Measurements from ENCODE around the gene PURB.

The PURB gene

DNA sequence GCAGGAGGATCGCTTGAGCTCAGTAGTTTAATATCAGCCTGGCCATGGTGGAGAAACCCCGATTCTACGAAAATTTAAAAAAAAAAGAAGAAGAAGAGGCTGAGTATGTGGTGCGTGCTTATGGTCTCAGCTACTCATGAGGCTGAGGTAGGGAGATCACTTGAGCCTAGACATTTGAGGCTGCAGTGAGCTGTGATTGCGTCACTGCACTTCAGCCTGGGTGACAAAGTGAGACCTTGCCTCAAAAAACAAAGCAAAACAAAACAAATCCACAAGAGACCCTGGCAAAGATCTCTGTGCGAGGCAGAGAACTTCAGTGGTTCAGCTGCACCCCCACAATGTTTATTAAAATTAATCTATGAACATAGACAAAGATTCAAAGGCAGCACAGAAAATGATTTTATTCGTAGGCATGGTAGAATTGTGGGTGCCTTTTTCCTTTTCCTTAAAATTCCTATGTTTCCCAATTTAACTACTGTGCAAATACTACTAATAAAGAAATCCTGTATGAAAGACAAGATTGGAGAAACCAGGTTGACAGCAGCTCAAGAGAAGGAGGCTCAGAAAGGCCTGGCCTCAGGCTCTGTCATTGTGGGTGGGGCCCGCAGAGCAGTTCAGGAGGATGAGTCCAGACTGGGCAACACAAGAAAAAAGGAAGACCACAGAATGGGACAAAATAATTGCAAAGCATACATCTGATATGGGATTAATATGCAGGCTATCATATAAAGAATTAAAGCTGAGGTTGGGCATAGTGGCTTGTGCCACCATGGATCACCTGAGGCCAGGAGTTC lies 24.5 kb upstream of the PURB start:
- no peak overlapping the region for H3K4me3 ChIP-seq (ENCODE audit: low read length)
- no peak overlapping the region for H3K9ac ChIP-seq (ENCODE audit: low read length)
- no peaks in the 10 kb centered on the region for H3K4me1 ChIP-seq (ENCODE audit: control insufficient read depth, insufficient read depth, low read length)
- H3K27me3 ChIP-seq (ENCODE audit: control insufficient read depth, insufficient read depth, low read length), result no peaks in the 10 kb centered on the region
- no peaks in the 10 kb centered on the region for H3K36me3 ChIP-seq (ENCODE audit: control insufficient read depth, insufficient read depth, low read length)
- H3K27ac ChIP-seq (ENCODE audit: low read depth, low read length), result no peak overlapping the region

DNA sequence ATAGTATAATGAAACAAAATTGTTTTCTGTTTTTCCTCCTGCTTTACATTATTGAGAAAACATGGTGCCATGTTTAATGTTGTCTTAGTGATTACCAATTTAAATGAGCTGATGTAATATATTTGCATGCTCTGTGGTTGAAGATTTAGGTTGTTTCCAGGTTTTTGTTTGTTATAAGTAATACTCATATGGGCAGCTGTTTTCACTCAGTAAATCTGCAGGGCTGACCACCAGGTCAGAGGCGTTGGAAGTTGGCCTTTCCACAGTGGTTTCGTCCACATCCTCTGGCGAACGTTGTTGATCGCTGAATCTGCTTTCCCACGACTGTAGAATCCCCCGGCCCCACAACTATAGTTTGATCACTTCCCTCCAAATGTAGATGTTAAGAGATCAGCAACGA lies 21.6 kb upstream of the PURB start:
- Histone ChIP-seq H3K27me3 (ENCODE audit: control insufficient read depth, insufficient read depth, low read length) (no peaks in the 10 kb centered on the region), H3K36me3 (ENCODE audit: control insufficient read depth, insufficient read depth, low read length) (no peaks in the 10 kb centered on the region), H3K27ac (ENCODE audit: low read depth, low read length) (no peak overlapping the region), H3K9ac (ENCODE audit: low read length) (no peak overlapping the region), H3K4me1 (ENCODE audit: control insufficient read depth, insufficient read depth, low read length) (no peaks in the 10 kb centered on the region), H3K4me3 (ENCODE audit: low read length) (no peak overlapping the region)

DNA sequence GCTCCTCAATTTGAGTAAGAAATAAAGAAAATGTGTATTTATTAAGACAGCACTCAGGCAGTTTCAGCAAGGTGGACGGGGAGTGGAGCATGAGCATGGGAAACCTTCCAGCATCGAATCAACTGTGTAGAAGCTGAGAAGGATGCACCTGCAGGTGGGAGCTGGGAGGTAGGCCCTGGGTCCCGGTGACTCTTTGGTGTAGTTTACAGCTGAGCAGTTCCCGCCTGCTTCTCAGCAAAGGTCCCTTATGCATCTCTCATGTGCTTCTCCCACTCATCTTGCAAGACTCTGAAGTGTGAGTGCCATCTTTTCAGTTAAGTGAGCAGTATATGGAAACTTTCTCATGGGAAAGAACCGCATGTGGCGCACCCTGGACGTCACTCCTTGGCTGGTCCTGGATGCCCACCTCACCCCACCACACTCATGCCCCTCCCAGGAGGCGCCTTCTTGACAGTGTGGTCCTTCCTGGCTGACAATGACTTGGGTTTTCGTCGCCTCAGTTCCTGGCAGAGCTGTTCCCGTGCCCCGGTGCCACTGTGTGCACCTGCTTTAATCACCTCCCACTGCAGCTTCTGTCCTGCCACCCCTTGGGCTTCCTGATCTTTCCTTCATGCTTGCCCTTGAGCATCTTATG lies 19.8 kb upstream of the PURB start:
- no peaks in the 10 kb centered on the region for H3K36me3 ChIP-seq (ENCODE audit: control insufficient read depth, insufficient read depth, low read length)
- H3K4me1 ChIP-seq (ENCODE audit: control insufficient read depth, insufficient read depth, low read length), result no peaks in the 10 kb centered on the region
- no peaks in the 10 kb centered on the region for H3K27me3 ChIP-seq (ENCODE audit: control insufficient read depth, insufficient read depth, low read length)
- no peak overlapping the region for H3K27ac ChIP-seq (ENCODE audit: low read depth, low read length)
- H3K4me3 ChIP-seq (ENCODE audit: low read length), result no peak overlapping the region
- no peak overlapping the region for H3K9ac ChIP-seq (ENCODE audit: low read length)

GRCh38 chr7:44899443-44899842 lies 14.1 kb upstream of the PURB start:
- Histone ChIP-seq H3K36me3 (ENCODE audit: control insufficient read depth, insufficient read depth, low read length) (no peaks in the 10 kb centered on the region), H3K9ac (ENCODE audit: low read length) (no peak overlapping the region), H3K4me3 (ENCODE audit: low read length) (no peak overlapping the region), H3K4me1 (ENCODE audit: control insufficient read depth, insufficient read depth, low read length) (no peaks in the 10 kb centered on the region), H3K27ac (ENCODE audit: low read depth, low read length) (no peak overlapping the region), H3K27me3 (ENCODE audit: control insufficient read depth, insufficient read depth, low read length) (no peaks in the 10 kb centered on the region)

DNA sequence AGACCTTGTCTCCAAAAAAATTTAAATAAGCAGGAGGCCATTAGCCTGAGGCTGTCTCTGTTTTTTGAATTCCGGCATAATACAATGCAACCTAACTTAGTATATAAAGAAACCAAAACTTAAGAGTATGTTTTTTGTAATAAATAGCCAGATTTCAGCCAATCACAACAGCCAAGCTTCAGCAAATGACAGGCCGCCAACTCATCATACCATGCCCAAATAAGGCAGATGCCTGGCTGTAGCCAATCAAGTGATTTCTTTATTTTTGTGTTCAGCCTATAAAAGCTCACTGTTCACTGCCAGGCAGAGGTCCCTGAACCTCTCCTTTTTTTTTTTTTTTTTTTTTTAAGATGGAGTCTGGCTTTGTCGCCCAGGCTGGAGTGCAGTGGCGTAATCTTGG lies 12.7 kb upstream of the PURB start:
- no peaks in the 10 kb centered on the region for H3K36me3 ChIP-seq (ENCODE audit: control insufficient read depth, insufficient read depth, low read length)
- no peak overlapping the region for H3K4me3 ChIP-seq (ENCODE audit: low read length)
- no peak overlapping the region for H3K27ac ChIP-seq (ENCODE audit: low read depth, low read length)
- H3K9ac ChIP-seq (ENCODE audit: low read length), result no peak overlapping the region
- H3K4me1 ChIP-seq (ENCODE audit: control insufficient read depth, insufficient read depth, low read length), result no peaks in the 10 kb centered on the region
- no peaks in the 10 kb centered on the region for H3K27me3 ChIP-seq (ENCODE audit: control insufficient read depth, insufficient read depth, low read length)

DNA sequence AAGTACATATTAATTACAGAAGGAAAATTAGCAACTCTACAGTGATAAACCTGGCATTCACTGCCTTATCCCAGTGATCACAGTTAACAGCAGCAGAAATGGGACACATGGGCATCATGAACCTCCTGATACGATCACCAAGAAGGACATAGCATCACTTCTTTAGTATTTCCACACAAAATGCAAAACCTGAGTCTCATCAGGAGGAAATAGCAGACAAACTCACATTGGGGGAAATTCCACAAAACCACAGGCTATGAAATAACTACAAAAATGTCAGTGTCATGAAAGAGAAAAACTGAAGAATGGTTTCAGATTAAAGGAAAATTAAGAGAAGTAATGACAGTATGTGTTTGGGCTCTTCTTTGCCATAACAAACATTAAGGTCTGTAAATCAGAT lies 12.0 kb upstream of the PURB start:
- no peaks in the 10 kb centered on the region for H3K4me1 ChIP-seq (ENCODE audit: control insufficient read depth, insufficient read depth, low read length)
- H3K4me3 ChIP-seq (ENCODE audit: low read length), result no peak overlapping the region
- no peak overlapping the region for H3K27ac ChIP-seq (ENCODE audit: low read depth, low read length)
- no peak overlapping the region for H3K9ac ChIP-seq (ENCODE audit: low read length)
- H3K27me3 ChIP-seq (ENCODE audit: control insufficient read depth, insufficient read depth, low read length), result no peaks in the 10 kb centered on the region
- H3K36me3 ChIP-seq (ENCODE audit: control insufficient read depth, insufficient read depth, low read length), result no peaks in the 10 kb centered on the region

DNA sequence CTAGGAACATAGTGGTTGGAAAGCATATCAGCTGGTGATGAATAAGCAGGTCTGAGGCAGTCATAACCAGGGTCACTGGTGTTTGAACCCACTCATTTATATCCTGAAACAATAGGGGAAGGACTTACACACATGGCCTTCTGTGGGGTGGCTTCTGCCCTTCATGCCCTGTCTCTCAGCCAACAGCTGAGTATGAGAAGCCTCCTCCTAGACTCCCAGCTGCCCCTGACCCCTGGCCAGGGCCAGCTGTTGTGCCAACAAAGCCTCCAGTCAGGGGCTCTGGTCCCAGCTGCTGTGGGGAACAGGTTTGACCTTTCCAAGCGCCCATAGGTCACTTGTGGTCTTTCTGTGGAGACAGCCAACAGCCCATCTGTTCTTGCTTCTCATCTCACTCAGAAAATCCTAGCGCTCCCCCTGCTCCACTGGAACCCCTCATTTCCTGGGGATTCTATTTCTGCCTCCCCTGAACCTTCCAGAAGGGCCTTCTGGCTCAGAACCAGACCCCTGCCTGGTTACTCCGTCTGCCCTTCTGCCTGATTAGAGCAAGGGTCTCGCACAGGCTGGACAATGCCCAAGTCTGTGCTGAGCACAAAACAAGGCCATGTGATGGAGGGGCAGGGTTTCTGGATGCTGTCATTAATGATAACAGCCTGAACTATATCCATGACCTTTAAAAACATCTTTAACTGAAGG lies 9.7 kb upstream of the PURB start:
- Histone ChIP-seq H3K36me3 (ENCODE audit: control insufficient read depth, insufficient read depth, low read length) (no peaks in the 10 kb centered on the region), H3K27ac (ENCODE audit: low read depth, low read length) (no peak overlapping the region), H3K4me1 (ENCODE audit: control insufficient read depth, insufficient read depth, low read length) (no peaks in the 10 kb centered on the region), H3K27me3 (ENCODE audit: control insufficient read depth, insufficient read depth, low read length) (no peaks in the 10 kb centered on the region), H3K4me3 (ENCODE audit: low read length) (no peak overlapping the region), H3K9ac (ENCODE audit: low read length) (no peak overlapping the region)

DNA sequence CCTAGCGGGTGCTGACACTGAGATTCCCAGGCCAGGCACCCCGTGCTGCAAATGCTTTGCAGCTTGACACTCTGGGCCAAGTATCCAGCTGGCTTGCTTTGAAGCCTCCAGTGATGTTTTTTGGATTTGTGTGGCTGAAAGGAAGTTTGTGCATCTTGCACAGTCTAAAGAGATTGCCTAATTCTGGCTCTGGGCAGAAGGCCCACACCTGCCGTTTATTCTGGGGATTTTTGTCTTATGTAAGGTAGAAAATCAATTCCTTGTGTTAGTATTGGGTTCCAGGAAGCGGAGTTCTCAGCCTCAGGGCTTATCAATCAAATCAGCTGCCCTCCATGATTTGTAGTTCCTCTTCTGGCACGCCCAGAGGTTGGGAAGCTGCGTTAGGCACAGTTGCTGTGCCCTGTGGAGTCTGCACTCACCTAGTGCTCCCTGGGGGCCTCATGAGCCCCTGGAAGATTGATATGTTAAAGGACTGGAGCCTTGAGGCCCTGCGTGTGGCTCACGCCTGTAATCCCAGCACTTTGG lies 8.4 kb upstream of the PURB start:
- Histone ChIP-seq H3K27ac (ENCODE audit: low read depth, low read length) (no peak overlapping the region), H3K27me3 (ENCODE audit: control insufficient read depth, insufficient read depth, low read length) (no peaks in the 10 kb centered on the region), H3K36me3 (ENCODE audit: control insufficient read depth, insufficient read depth, low read length) (no peaks in the 10 kb centered on the region), H3K9ac (ENCODE audit: low read length) (no peak overlapping the region), H3K4me1 (ENCODE audit: control insufficient read depth, insufficient read depth, low read length) (no peaks in the 10 kb centered on the region), H3K4me3 (ENCODE audit: low read length) (no peak overlapping the region)

DNA sequence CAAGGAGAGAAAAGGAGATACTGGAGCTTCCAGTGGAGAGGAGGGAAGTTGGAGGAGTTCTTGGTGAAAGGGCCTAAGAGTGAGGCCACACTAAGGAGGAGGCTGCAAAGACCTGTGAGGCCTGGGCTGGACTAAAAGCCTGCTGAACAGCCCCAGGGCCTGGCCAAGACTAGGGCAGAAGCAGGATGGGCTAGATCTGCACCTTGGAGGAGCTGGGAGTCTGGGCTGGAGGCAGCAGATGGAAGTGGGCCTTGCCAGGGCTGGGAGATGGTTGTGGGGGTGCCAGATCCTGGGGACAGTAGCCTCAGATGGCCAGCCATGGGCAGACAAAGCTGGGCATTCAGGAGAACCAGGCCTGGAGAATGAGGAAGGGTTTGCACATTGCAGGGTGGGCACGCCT lies 6.5 kb upstream of the PURB start:
- no peak overlapping the region for H3K27ac ChIP-seq (ENCODE audit: low read depth, low read length)
- no peaks in the 10 kb centered on the region for H3K27me3 ChIP-seq (ENCODE audit: control insufficient read depth, insufficient read depth, low read length)
- no peak overlapping the region for H3K9ac ChIP-seq (ENCODE audit: low read length)

DNA sequence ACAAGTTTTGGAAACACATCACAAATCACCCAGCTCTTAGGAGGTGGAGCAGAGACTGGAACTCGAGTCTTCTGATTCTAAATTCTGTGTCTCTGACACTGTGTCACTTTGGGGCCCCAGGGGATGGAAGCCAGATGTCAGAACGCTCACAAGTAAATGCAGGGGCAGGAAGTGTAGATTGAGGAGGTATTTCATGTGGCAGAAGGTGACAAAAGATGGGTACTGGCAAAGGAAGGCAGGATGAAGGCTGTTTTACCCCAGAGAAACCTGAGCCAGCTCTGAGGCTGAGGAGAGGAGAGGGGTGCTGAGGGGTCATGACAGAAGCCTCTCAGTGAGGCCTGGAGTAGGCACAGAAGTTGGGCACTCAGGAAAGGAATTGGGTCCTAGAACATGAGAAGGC lies 6.0 kb upstream of the PURB start:
- Histone ChIP-seq H3K27ac (ENCODE audit: low read depth, low read length) (no peak overlapping the region), H3K9ac (ENCODE audit: low read length) (no peak overlapping the region)

More for the DNA sequence above, 6.5 kb upstream of the PURB start:
- Histone ChIP-seq H3K4me3 (ENCODE audit: low read length) (no peak overlapping the region), H3K4me1 (ENCODE audit: control insufficient read depth, insufficient read depth, low read length) (no peaks in the 10 kb centered on the region), H3K36me3 (ENCODE audit: control insufficient read depth, insufficient read depth, low read length) (no peaks in the 10 kb centered on the region)

DNA sequence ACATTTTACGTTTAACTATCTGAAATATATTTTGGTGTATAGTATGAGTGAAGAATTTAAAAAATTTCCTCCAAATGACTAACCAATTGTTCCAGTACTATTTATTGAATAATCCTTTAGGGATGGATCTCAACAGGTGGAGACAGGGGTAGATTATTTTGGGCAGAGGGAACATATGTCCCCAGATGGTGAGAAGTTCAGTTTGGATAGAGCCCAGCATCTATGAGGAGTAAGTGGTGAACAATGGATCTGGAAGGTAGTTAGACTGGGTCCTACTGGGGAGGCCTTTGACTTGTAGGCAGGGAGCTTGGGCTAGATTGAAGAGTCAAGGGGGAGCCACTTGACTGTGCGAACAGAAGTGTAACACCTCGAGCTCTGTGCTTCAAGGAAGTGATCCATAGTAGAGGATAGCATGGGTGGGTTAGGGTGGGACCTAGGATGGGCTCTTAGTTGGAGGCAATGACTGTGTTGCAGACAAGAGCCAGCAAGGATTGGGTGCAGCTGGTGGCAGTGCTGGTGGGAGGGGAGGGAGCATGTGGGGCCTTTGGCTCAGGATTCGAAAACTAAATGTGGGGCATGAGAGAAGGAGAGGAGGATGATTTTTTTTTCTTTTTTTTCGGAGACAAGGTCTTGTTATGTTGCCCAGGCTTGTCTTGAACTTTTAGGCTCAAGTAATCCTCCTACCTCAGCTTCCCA lies 3.9 kb upstream of the PURB start:
- Histone ChIP-seq H3K36me3 (ENCODE audit: control insufficient read depth, insufficient read depth, low read length) (no peaks in the 10 kb centered on the region), H3K9ac (ENCODE audit: low read length) (no peak overlapping the region), H3K27ac (ENCODE audit: low read depth, low read length) (no peak overlapping the region), H3K27me3 (ENCODE audit: control insufficient read depth, insufficient read depth, low read length) (no peaks in the 10 kb centered on the region), H3K4me1 (ENCODE audit: control insufficient read depth, insufficient read depth, low read length) (peaks cover 5% of the 10 kb centered on the region), H3K4me3 (ENCODE audit: low read length) (no peak overlapping the region)

More for the DNA sequence above, 6.0 kb upstream of the PURB start:
- Histone ChIP-seq H3K27me3 (ENCODE audit: control insufficient read depth, insufficient read depth, low read length) (no peaks in the 10 kb centered on the region), H3K4me1 (ENCODE audit: control insufficient read depth, insufficient read depth, low read length) (no peaks in the 10 kb centered on the region), H3K36me3 (ENCODE audit: control insufficient read depth, insufficient read depth, low read length) (no peaks in the 10 kb centered on the region), H3K4me3 (ENCODE audit: low read length) (no peak overlapping the region)

GRCh38 chr7:44887293-44887692 lies 2.0 kb upstream of the PURB start:
- no peaks in the 10 kb centered on the region for H3K36me3 ChIP-seq (ENCODE audit: control insufficient read depth, insufficient read depth, low read length)
- no peak overlapping the region for H3K4me3 ChIP-seq (ENCODE audit: low read length)
- no peak overlapping the region for H3K9ac ChIP-seq (ENCODE audit: low read length)
- no peak overlapping the region for H3K27ac ChIP-seq (ENCODE audit: low read depth, low read length)
- H3K27me3 ChIP-seq (ENCODE audit: control insufficient read depth, insufficient read depth, low read length), result no peaks in the 10 kb centered on the region
- H3K4me1 ChIP-seq (ENCODE audit: control insufficient read depth, insufficient read depth, low read length), result peaks cover 16% of the 10 kb centered on the region
